HepG2 (cell line): ENCODE measurements around the gene CCDC57. TPM values are rescaled to one million over a fixed set of nuclear protein-coding genes. Genes with fewer than 3 reads are reported as not detected.

Experiments
- ARID2 ChIP-seq: sonication (generic); formaldehyde crosslinking; IDR thresholded peaks from 2 replicates; pipeline ENCODE4 v1.8.1; 2022; ENCODE audit warnings: mild to moderate bottlenecking, missing genetic modification reagents, borderline replicate concordance
- FOXA1 ChIP-seq, 2 experiments: fragments of 450-650 bp in 1 of 2; sonication (generic) in 1 of 2; formaldehyde crosslinking in 1 of 2; IDR thresholded peaks; 2 replicates each; pipeline versions ENCODE4 v1.4.0 to v1.6.1; 2016 to 2020; ENCODE audit warnings: missing genetic modification reagents in 1 of 2
- GATAD2A ChIP-seq: IDR thresholded peaks from 2 replicates; pipeline ENCODE4 v1.6.1; 2016
- HDAC1 ChIP-seq: sonication (generic); formaldehyde crosslinking; IDR thresholded peaks from 2 replicates; pipeline ENCODE4 v1.5.1; 2020; ENCODE audit warnings: mild to moderate bottlenecking, missing genetic modification reagents
- HHEX ChIP-seq: IDR thresholded peaks from 2 replicates; pipeline ENCODE4 v1.6.1; 2016; ENCODE audit warnings: control low read depth
- MIXL1 ChIP-seq: IDR thresholded peaks from 2 replicates; pipeline ENCODE4 v1.6.1; 2016
- MTA1 ChIP-seq: sonication (generic); formaldehyde crosslinking; IDR thresholded peaks from 2 replicates; pipeline ENCODE4 v1.4.0; 2020; ENCODE audit warnings: missing genetic modification reagents, mild to moderate bottlenecking, borderline replicate concordance
- NFIB ChIP-seq: sonication (generic); formaldehyde crosslinking; IDR thresholded peaks from 2 replicates; pipeline ENCODE4 v1.9.0; 2021; ENCODE audit warnings: missing genetic modification reagents, mild to moderate bottlenecking, borderline replicate concordance
- ONECUT2 ChIP-seq: sonication (generic); formaldehyde crosslinking; IDR thresholded peaks from 2 replicates; pipeline ENCODE4 v1.4.0; 2020; ENCODE audit warnings: missing genetic modification reagents
- PHF20 ChIP-seq: sonication (generic); formaldehyde crosslinking; IDR thresholded peaks from 2 replicates; pipeline ENCODE4 v1.5.0; 2020; ENCODE audit warnings: mild to moderate bottlenecking, missing genetic modification reagents
- SSRP1 ChIP-seq: IDR thresholded peaks from 2 replicates; pipeline ENCODE4 v1.6.1; 2016; ENCODE audit warnings: control low read depth
- STAG1 ChIP-seq: sonication (generic); formaldehyde crosslinking; IDR thresholded peaks from 2 replicates; pipeline ENCODE4 v1.4.0; 2020; ENCODE audit warnings: missing genetic modification reagents
- TBX2 ChIP-seq: sonication (generic); formaldehyde crosslinking; IDR thresholded peaks from 2 replicates; pipeline ENCODE4 v1.5.0; 2020; ENCODE audit warnings: missing genetic modification reagents, mild to moderate bottlenecking, borderline replicate concordance
- TEAD2 ChIP-seq: sonication (generic); formaldehyde crosslinking; IDR thresholded peaks from 2 replicates; pipeline ENCODE4 v1.9.0; 2021; ENCODE audit warnings: missing genetic modification reagents
- ZNF333 ChIP-seq: sonication (generic); formaldehyde crosslinking; IDR thresholded peaks from 2 replicates; pipeline ENCODE4 v1.4.0; 2020; ENCODE audit warnings: mild to moderate bottlenecking, missing genetic modification reagents, borderline replicate concordance
- ZNF33A ChIP-seq: sonication (generic); formaldehyde crosslinking; IDR thresholded peaks from 2 replicates; pipeline ENCODE4 v1.5.1; 2020; ENCODE audit warnings: missing genetic modification reagents, mild to moderate bottlenecking, moderate library complexity, borderline replicate concordance
- ZNF547 ChIP-seq: sonication (generic); formaldehyde crosslinking; IDR thresholded peaks from 2 replicates; pipeline ENCODE4 v1.5.1; 2020; ENCODE audit warnings: mild to moderate bottlenecking, missing genetic modification reagents
- ZNF841 ChIP-seq: sonication (generic); formaldehyde crosslinking; IDR thresholded peaks from 2 replicates; pipeline ENCODE4 v1.8.1; 2023; ENCODE audit warnings: missing genetic modification reagents, borderline replicate concordance
- polyA plus RNA-seq, 8 experiments: library from polyadenylated mRNA; depleted of rRNA in 3 of 8; stranded (reverse) in 7 of 8; unstranded in 1 of 8; fragments of >200 nt; fragmentation: Illumina TruSeq in 4 of 8; extraction: Trizol in 4 of 8; gene quantifications; 2 replicates each; pipeline versions ENCODE4 v1.2.1 to v1.2.3, GENCODE V29; 2011 to 2016; ENCODE audit warnings: low read depth in 4 of 8, missing spikeins in 1 of 8, mixed read lengths in 1 of 8; ENCODE audit not compliant: insufficient read depth in 1 of 8
- total RNA-seq, 5 experiments: library from RNA; depleted of rRNA; stranded (reverse); fragments of >200 nt; fragmentation: Illumina TruSeq; extraction: Trizol; gene quantifications; 2 replicates each; pipeline ENCODE4 v1.2.3, GENCODE V29; 2016; ENCODE audit warnings: low read depth in 1 of 5
- TF ChIP-seq, protein P1 (sequence below): sonication (generic); formaldehyde crosslinking; IDR thresholded peaks from 2 replicates; pipeline ENCODE4 v1.5.0; 2020; ENCODE audit warnings: mild to moderate bottlenecking, missing genetic modification reagents, moderate library complexity
- TF ChIP-seq, protein P2 (sequence below): sonication (generic); formaldehyde crosslinking; IDR thresholded peaks from 2 replicates; pipeline ENCODE4 v1.4.0; 2020; ENCODE audit warnings: mild to moderate bottlenecking, missing genetic modification reagents
- TF ChIP-seq, protein P3 (sequence below): sonication (generic); formaldehyde crosslinking; IDR thresholded peaks from 2 replicates; pipeline ENCODE4 v1.5.1; 2020; ENCODE audit warnings: mild to moderate bottlenecking, missing genetic modification reagents, moderate library complexity

Gene CCDC57
- total and polyA plus RNA-seq, 2 of the 13 experiments (the other 11 are each of a cell fraction or from before 2014, with no cell fraction given), result 59.3 to 59.9 TPM

DNA sequence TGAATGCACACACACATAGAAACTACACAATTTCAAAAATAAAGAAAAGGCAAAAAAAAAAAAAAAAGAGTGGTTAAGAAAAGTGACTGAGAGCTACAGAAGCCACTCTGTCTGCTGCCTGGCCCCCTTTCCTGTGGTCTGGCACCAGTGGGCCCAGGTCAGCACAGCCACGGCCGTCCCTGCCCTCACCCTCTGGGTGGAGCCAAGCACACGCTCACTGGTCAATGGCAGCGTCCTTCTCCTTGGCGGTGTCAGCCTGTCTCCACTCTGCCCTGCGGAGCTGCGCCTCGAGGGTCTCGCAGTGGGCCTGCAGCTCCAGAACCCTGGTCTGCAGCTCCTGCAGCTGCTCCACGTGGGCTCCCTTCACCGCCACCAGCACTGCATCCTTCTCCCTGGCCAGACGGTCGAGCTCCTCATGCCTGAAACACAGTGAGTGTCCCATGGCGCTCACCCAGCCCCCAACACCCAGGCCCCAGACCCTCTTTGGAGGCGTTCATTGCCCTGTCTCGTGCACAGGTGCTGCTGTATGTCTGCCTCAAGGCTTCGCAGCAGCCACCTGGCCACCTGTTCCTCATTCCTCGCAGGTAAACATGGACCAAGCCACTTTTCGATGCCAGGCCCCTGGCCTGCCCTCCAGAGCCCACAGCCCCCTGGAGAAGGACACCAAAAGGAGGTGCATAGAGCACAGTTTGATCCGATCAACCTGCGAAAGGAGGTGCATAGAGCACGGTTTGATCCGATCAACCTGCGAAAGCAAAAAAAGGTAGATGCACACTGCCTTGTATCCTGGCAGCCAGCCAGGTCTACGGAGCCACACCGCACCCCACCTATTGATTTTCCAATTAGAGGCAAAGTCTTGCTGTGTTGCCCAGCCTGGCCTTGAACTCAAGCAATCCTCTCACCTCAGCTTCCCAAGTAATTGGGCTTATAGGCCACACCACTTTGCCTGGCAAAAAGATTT is 24.4 kb downstream of the CCDC57 start (continued):
- peak; percentile 54; the same call in 1 of the 2 replicates for TF ChIP-seq ZNF333 (CRISPR knock-in tag)
- no peak for TF ChIP-seq PHF20 (CRISPR knock-in tag)
- TF ChIP-seq, protein P1, sequence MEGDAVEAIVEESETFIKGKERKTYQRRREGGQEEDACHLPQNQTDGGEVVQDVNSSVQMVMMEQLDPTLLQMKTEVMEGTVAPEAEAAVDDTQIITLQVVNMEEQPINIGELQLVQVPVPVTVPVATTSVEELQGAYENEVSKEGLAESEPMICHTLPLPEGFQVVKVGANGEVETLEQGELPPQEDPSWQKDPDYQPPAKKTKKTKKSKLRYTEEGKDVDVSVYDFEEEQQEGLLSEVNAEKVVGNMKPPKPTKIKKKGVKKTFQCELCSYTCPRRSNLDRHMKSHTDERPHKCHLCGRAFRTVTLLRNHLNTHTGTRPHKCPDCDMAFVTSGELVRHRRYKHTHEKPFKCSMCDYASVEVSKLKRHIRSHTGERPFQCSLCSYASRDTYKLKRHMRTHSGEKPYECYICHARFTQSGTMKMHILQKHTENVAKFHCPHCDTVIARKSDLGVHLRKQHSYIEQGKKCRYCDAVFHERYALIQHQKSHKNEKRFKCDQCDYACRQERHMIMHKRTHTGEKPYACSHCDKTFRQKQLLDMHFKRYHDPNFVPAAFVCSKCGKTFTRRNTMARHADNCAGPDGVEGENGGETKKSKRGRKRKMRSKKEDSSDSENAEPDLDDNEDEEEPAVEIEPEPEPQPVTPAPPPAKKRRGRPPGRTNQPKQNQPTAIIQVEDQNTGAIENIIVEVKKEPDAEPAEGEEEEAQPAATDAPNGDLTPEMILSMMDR (CRISPR knock-in tag), result 0 out of 2 replicates have a peak, but pooled peaks have one; percentile 20
- 0 out of 2 replicates have a peak, but pooled peaks have one; percentile 54 for TF ChIP-seq ZNF33A (CRISPR knock-in tag)
- TF ChIP-seq GATAD2A (CRISPR knock-in tag), result 0 out of 2 replicates have a peak, but pooled peaks have one; percentile 21
- 0 out of 2 replicates have a peak, but pooled peaks have one; percentile 17 for TF ChIP-seq ZNF547 (CRISPR knock-in tag)
- TF ChIP-seq STAG1 (CRISPR knock-in tag), result peak; percentile 24
- TF ChIP-seq ONECUT2 (CRISPR knock-in tag), result peak; percentile 94
- TF ChIP-seq TBX2 (CRISPR knock-in tag), result 0 out of 2 replicates have a peak, but pooled peaks have one; percentile 8
- 0 out of 2 replicates have a peak, but pooled peaks have one; percentile 43 for TF ChIP-seq NFIB
- TF ChIP-seq ARID2 (CRISPR knock-in tag), result no peak
- TF ChIP-seq TEAD2 (CRISPR knock-in tag), result no peak
- TF ChIP-seq SSRP1 (CRISPR knock-in tag), result no peak
- TF ChIP-seq ZNF841 (CRISPR knock-in tag), result no peak
- no peak for TF ChIP-seq HHEX (CRISPR knock-in tag)
- TF ChIP-seq MTA1, result peak; percentile 30; the same call in 1 of the 2 replicates
- TF ChIP-seq, protein P2, sequence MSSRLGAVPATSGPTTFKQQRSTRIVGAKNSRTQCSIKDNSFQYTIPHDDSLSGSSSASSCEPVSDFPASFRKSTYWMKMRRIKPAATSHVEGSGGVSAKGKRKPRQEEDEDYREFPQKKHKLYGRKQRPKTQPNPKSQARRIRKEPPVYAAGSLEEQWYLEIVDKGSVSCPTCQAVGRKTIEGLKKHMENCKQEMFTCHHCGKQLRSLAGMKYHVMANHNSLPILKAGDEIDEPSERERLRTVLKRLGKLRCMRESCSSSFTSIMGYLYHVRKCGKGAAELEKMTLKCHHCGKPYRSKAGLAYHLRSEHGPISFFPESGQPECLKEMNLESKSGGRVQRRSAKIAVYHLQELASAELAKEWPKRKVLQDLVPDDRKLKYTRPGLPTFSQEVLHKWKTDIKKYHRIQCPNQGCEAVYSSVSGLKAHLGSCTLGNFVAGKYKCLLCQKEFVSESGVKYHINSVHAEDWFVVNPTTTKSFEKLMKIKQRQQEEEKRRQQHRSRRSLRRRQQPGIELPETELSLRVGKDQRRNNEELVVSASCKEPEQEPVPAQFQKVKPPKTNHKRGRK (CRISPR knock-in tag), result no peak
- TF ChIP-seq, protein P3, sequence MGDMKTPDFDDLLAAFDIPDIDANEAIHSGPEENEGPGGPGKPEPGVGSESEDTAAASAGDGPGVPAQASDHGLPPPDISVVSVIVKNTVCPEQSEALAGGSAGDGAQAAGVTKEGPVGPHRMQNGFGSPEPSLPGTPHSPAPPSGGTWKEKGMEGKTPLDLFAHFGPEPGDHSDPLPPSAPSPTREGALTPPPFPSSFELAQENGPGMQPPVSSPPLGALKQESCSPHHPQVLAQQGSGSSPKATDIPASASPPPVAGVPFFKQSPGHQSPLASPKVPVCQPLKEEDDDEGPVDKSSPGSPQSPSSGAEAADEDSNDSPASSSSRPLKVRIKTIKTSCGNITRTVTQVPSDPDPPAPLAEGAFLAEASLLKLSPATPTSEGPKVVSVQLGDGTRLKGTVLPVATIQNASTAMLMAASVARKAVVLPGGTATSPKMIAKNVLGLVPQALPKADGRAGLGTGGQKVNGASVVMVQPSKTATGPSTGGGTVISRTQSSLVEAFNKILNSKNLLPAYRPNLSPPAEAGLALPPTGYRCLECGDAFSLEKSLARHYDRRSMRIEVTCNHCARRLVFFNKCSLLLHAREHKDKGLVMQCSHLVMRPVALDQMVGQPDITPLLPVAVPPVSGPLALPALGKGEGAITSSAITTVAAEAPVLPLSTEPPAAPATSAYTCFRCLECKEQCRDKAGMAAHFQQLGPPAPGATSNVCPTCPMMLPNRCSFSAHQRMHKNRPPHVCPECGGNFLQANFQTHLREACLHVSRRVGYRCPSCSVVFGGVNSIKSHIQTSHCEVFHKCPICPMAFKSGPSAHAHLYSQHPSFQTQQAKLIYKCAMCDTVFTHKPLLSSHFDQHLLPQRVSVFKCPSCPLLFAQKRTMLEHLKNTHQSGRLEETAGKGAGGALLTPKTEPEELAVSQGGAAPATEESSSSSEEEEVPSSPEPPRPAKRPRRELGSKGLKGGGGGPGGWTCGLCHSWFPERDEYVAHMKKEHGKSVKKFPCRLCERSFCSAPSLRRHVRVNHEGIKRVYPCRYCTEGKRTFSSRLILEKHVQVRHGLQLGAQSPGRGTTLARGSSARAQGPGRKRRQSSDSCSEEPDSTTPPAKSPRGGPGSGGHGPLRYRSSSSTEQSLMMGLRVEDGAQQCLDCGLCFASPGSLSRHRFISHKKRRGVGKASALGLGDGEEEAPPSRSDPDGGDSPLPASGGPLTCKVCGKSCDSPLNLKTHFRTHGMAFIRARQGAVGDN (CRISPR knock-in tag), result peak; percentile 41
- TF ChIP-seq FOXA1 (IDR thresholded peaks at IDR 0.05), result no peak
- no peak for TF ChIP-seq FOXA1 (CRISPR knock-in tag; IDR thresholded peaks at IDR 0.05)
- TF ChIP-seq MIXL1 (CRISPR knock-in tag), result peak; percentile 98
- peak; percentile 27; the same call in 1 of the 2 replicates for TF ChIP-seq HDAC1 (CRISPR knock-in tag)
- TF ChIP-seq, all 625 proteins: peak for 37
